Upper lobe of left lung (tissue), 6 donors: ENCODE measurements around the gene WNT1. TPM values are rescaled to one million over a fixed set of nuclear protein-coding genes. Genes with fewer than 3 reads are reported as not detected.

ENCODE experiments used
- ATAC-seq, 2 donors: fragments of 200-7000 bp; cut with Tn5 transposase; one replicate each; pipeline ENCODE4 v1.9.1; 2022; ENCODE audit warnings: mild to moderate bottlenecking in 2 of 2, moderate library complexity in 2 of 2; ENCODE audit not compliant: low FRiP score in 2 of 2
- DNase-seq, 2 donors: peaks; one replicate each; pipeline ENCODE4 v3.0.0-alpha.2; 2019 to 2020
- H3K27ac ChIP-seq, 4 donors: fragments of 200-600 bp; sonication (generic); one replicate each; pipeline ENCODE4 v1.5.1; 2016 to 2019
- H3K27me3 ChIP-seq, 4 donors: fragments of 200-600 bp; sonication (generic); one replicate each; pipeline ENCODE4 v1.5.1; 2017 to 2019
- H3K36me3 ChIP-seq, 4 donors: fragments of 200-600 bp; sonication (generic); one replicate each; pipeline ENCODE4 v1.5.1; 2016 to 2019
- H3K4me1 ChIP-seq, 4 donors: fragments of 200-600 bp; sonication (generic); one replicate each; pipeline ENCODE4 v1.5.1; 2018 to 2019
- H3K4me3 ChIP-seq, 4 donors: fragments of 200-600 bp; sonication (generic); one replicate each; pipeline ENCODE4 v1.5.1; 2017 to 2019; ENCODE audit warnings: mild to moderate bottlenecking in 2 of 4, moderate library complexity in 1 of 4
- H3K9me3 ChIP-seq, 4 donors: fragments of 200-600 bp; sonication (generic); one replicate each; pipeline ENCODE4 v1.5.1; 2018 to 2019
- EP300 ChIP-seq, 4 donors: sonication (generic); formaldehyde crosslinking; IDR thresholded peaks; one replicate each; pipeline ENCODE4 v1.5.1; 2017; ENCODE audit warnings: antibody characterized with exemption in 4 of 4, control low read depth in 2 of 4
- POLR2A ChIP-seq, 4 donors: fragments of 450-650 bp; IDR thresholded peaks; one replicate each; pipeline ENCODE4 v1.5.1; 2016 to 2017; ENCODE audit warnings: antibody characterized with exemption in 4 of 4, mild to moderate bottlenecking in 2 of 4
- POLR2AphosphoS5 ChIP-seq, 2 donors: sonication (generic); formaldehyde crosslinking; IDR thresholded peaks; one replicate each; pipeline ENCODE4 v1.5.1; 2017; ENCODE audit warnings: antibody characterized with exemption in 2 of 2
- WGBS, 2 donors: methylation state at CpG; one replicate each; pipeline ENCODE4 v1.1.5; 2017 to 2018; 5-methylcytosine and 5-hydroxymethylcytosine counted together
- total RNA-seq, 6 donors: library from RNA; depleted of rRNA in 4 of 6; stranded (reverse); fragments of >200 nt in 4 of 6; gene quantifications; one replicate each; pipeline versions ENCODE4 v1.1.0 to v1.2.1, GENCODE V29; 2016 to 2021
- TF ChIP-seq, protein P1 (sequence below), 6 experiments: fragments of 450-650 bp in 4 of 6; fragments of 200-600 bp in 2 of 6; sonication (generic) in 2 of 6; IDR thresholded peaks; one replicate each; pipeline ENCODE4 v1.5.1; 2016 to 2019; ENCODE audit warnings: antibody characterized with exemption in 6 of 6
- donor health status: DM: no; HTN: no; CAD: no; lungs with moderate emphysema.
- donor health status: DM: no; HTN: yes; CAD: no; lungs with severe emphysema.

The WNT1 gene
- total RNA-seq, 6 donors from 2014 or later: 0.34 TPM; not detected in 5

DNA sequence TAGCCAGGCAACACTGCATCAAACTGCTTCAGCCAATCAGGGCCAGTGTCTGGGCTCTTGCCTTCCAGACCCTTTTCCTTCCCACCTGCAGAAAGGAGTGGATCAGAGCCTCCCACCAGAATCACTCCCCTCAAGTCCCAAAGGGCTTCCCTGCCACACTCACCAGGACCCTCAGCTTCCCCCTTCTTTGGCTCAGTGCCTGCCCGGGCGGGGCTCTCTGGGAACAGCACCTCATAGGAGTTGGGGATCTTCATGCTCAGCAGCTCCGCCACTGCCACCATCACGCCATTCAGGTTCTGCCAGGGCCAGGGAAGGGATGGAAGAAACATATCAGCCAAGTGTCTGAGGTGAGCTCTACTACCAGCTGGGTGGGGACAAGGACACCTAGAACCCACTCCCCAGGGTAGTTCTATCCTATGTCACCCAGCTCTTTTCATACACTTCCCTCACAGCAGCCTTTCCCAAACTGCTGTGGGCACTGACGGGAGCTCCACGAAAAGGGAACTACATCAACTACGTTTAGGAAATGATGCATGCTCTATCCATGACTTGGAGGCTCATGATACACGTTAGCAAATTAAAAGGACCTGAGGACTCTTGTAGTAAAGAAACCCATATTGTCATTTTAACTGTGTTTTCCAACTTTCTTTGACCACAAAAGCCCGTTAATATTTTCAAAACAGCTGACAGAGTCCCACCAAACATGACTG is 49.9 kb downstream of the WNT1 start:
- ATAC-seq: no peak
- Histone ChIP-seq H3K4me1 (peaks cover 0 to 9% (median 2%) of the 10 kb centered on the region in 4 donors), H3K27ac (no peak overlapping the region), H3K4me3 (no peak overlapping the region), H3K27me3 (no peaks in the 10 kb centered on the region), H3K9me3 (no peaks in the 10 kb centered on the region), H3K36me3 (peaks cover 47 to 100% (median 88%) of the 10 kb centered on the region in 4 donors)
- no peak for DNase-seq
- 86% methylated on average over 7 to 9 of the region's 9 CpGs for WGBS, 2 donors
- TF ChIP-seq, protein P1, sequence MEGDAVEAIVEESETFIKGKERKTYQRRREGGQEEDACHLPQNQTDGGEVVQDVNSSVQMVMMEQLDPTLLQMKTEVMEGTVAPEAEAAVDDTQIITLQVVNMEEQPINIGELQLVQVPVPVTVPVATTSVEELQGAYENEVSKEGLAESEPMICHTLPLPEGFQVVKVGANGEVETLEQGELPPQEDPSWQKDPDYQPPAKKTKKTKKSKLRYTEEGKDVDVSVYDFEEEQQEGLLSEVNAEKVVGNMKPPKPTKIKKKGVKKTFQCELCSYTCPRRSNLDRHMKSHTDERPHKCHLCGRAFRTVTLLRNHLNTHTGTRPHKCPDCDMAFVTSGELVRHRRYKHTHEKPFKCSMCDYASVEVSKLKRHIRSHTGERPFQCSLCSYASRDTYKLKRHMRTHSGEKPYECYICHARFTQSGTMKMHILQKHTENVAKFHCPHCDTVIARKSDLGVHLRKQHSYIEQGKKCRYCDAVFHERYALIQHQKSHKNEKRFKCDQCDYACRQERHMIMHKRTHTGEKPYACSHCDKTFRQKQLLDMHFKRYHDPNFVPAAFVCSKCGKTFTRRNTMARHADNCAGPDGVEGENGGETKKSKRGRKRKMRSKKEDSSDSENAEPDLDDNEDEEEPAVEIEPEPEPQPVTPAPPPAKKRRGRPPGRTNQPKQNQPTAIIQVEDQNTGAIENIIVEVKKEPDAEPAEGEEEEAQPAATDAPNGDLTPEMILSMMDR (IDR thresholded peaks at IDR 0.05): no peak
- TF ChIP-seq EP300 (IDR thresholded peaks at IDR 0.05): no peak
- no peak for TF ChIP-seq POLR2A (IDR thresholded peaks at IDR 0.05)
- TF ChIP-seq POLR2AphosphoS5 (IDR thresholded peaks at IDR 0.05): no peak

DNA sequence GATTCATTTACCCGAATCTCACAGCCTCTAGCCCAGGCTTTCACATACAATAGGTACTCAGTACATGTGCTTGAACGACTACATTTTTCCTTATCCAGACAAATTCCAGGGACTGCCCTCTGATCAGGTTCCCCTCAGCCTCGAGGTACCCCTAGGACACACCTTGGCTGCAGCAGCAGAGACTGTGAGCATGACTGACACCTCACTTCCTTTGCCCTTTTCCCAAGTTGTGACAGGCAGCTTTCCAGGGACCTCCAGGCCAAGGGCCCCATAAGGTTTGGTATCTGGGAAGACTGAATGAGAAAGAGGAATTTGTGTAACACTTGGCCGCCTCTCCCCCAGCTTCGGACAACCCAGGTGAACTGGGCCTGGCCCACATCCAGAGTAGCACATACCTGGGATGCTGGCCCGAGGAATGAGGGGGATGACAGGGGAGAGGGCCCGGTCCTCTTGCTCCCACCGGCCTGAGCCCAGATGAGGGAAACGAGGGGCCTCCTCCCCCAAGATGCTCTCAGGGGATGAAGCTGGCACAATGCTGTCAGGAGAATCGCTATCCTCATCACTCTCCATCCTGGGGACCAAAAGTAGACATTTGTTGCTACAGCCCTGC is 50.6 kb downstream of the WNT1 start:
- Histone ChIP-seq H3K27me3 (no peaks in the 10 kb centered on the region), H3K9me3 (no peaks in the 10 kb centered on the region), H3K4me3 (no peak overlapping the region), H3K36me3 (peaks cover 53 to 100% (median 90%) of the 10 kb centered on the region in 4 donors), H3K27ac (no peak overlapping the region), H3K4me1 (peaks cover 0 to 16% (median 7%) of the 10 kb centered on the region in 4 donors)
- TF ChIP-seq POLR2A (IDR thresholded peaks at IDR 0.05) (no peak), POLR2AphosphoS5 (IDR thresholded peaks at IDR 0.05) (no peak), EP300 (IDR thresholded peaks at IDR 0.05) (no peak)
- TF ChIP-seq, protein P1 (IDR thresholded peaks at IDR 0.05): no peak
- DNase-seq (no peak), ATAC-seq (no peak)
- 93% methylated on average over 8 to 10 of the region's 10 CpGs for WGBS, 2 donors

DNA sequence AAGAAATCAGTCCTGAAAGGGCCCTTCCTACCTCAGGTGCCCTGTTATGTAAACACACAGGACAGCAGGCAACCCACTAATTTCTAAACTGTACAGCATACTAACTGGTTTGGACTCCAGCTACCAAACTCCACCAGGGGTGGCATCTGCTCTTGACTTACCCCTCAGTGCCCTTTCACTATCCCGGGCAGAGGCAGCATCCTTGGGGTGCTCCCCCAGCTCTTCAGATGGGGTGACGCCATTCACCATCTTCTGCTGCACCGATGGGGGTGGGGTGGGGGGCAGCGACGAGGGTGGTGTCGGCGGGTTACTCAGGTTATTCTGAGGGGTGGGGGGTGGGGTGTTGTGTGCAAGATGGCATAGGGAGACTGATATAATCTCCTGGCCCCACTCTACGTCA is 52.0 kb downstream of the WNT1 start:
- Histone ChIP-seq H3K9me3 (no peaks in the 10 kb centered on the region), H3K36me3 (peaks cover 53 to 100% (median 89%) of the 10 kb centered on the region in 4 donors), H3K27ac (no peak overlapping the region), H3K4me3 (no peak overlapping the region), H3K27me3 (no peaks in the 10 kb centered on the region), H3K4me1 (peaks cover 0 to 16% (median 7%) of the 10 kb centered on the region in 4 donors)
- TF ChIP-seq POLR2AphosphoS5 (IDR thresholded peaks at IDR 0.05) (no peak), POLR2A (IDR thresholded peaks at IDR 0.05) (no peak), EP300 (IDR thresholded peaks at IDR 0.05) (no peak)
- TF ChIP-seq, protein P1 (IDR thresholded peaks at IDR 0.05): no peak
- no peak for ATAC-seq
- peak in 1 of 2 donors; percentile 33 for DNase-seq
- WGBS, 2 donors: 84 to 100% methylated on average over 1 to 6 of the region's 8 CpGs

DNA sequence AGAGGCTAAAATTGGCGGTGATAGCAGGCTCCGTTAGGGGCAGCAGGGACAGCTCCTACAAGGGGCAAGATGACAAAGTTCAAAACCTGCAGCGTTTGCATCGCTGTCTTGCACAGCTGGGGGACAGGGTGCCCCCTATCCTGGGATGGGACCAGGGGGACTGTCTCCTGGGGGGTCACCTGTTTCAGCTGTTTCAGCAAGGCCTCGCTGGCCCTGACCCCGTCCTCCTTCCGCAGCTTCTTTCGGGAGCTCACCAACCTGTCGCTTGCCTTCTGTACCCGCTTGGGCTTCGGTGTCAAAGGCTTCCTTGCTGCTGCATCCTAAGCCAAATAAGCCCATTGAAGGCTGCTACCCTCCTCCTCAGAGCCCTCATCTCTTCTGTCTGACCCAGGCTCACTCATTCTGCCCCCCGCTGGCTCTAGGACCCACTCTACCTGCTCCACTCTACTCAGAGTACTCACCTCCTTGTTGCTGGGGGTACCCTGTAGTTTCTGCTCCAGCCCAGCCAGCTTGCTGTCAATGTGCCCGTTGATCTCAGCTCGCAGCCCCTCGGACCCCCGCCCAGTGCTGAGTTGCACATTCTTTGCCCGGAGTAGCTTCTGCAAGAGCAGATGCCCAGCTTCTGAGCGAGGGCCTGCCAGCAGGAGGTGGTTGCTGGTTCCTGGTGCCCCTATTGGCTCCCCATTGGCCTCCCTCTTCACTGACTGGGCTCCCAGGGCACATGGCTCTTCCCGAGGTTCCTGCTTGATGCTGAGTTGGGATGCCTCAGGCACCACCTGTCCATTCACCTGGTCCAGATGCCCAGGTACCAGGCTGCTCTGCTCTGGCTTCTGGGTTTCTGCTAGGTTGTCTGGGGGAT is 52.8 kb downstream of the WNT1 start:
- H3K4me3 ChIP-seq: no peak overlapping the region
- H3K36me3 ChIP-seq: peaks cover 48 to 99% (median 87%) of the 10 kb centered on the region in 4 donors
- no peak for ATAC-seq
- DNase-seq: peak in 1 of 2 donors; percentile 55
- TF ChIP-seq POLR2A (IDR thresholded peaks at IDR 0.05): no peak
- no peak for TF ChIP-seq POLR2AphosphoS5 (IDR thresholded peaks at IDR 0.05)
- TF ChIP-seq EP300 (IDR thresholded peaks at IDR 0.05): no peak
- TF ChIP-seq, protein P1 (IDR thresholded peaks at IDR 0.05): no peak
- H3K27ac ChIP-seq: no peak overlapping the region
- H3K27me3 ChIP-seq: no peaks in the 10 kb centered on the region
- H3K9me3 ChIP-seq: no peaks in the 10 kb centered on the region
- WGBS, 2 donors: 94 to 95% methylated on average over 14 to 19 of the region's 19 CpGs
- H3K4me1 ChIP-seq: peaks cover 0 to 16% (median 7%) of the 10 kb centered on the region in 4 donors
